ENCODE measurements around the gene NPM1.
A peak's percentile ranks its signal among the peaks of the same experiment; 100 is the strongest.

The NPM1 gene

GRCh38 chr5:171387345-171387969 is at the start of gene NPM1:
Gene NPM1 (plus strand): TSS chr5:171387849. CDS start chr5:171387949, 100 bp downstream.
- peaks cover 11% of the 10 kb centered on the region for H3K36me3 ChIP-seq (ENCODE audit: control insufficient read depth, insufficient read depth, low read length)
- no peaks in the 10 kb centered on the region for H3K27me3 ChIP-seq (replicated peaks; ENCODE audit: control insufficient read depth, insufficient read depth, low read length)
- DNase-seq (ENCODE audit: extremely low read depth, insufficient read length): peak; percentile 100
- peak within 1 kb of the TSS; percentile 74 for H3K4me3 ChIP-seq (replicated peaks; ENCODE audit: low read depth, low read length)
- TF ChIP-seq CTCF (IDR thresholded peaks at IDR 0.05; ENCODE audit: insufficient read depth, low read length, poor library complexity, severe bottlenecking): no peak

GRCh38 chr5:171340042-171340441 is 47.6 kb upstream of the NPM1 start:
- Histone ChIP-seq H3K27me3 (replicated peaks; ENCODE audit: control insufficient read depth, insufficient read depth, low read length) (peaks cover 1% of the 10 kb centered on the region; the same call in 1 of the 2 replicates), H3K36me3 (ENCODE audit: control insufficient read depth, insufficient read depth, low read length) (no peaks in the 10 kb centered on the region), H3K4me3 (replicated peaks; ENCODE audit: low read depth, low read length) (no peak overlapping the region)
- DNase-seq (ENCODE audit: extremely low read depth, insufficient read length): no peak
- no peak for TF ChIP-seq CTCF (IDR thresholded peaks at IDR 0.05; ENCODE audit: insufficient read depth, low read length, poor library complexity, severe bottlenecking)

GRCh38 chr5:171340491-171340890 is 47.2 kb upstream of the NPM1 start:
- Histone ChIP-seq H3K4me3 (replicated peaks; ENCODE audit: low read depth, low read length) (no peak overlapping the region), H3K36me3 (ENCODE audit: control insufficient read depth, insufficient read depth, low read length) (no peaks in the 10 kb centered on the region), H3K27me3 (replicated peaks; ENCODE audit: control insufficient read depth, insufficient read depth, low read length) (peaks cover 1% of the 10 kb centered on the region; the same call in 1 of the 2 replicates)
- TF ChIP-seq CTCF (IDR thresholded peaks at IDR 0.05; ENCODE audit: insufficient read depth, low read length, poor library complexity, severe bottlenecking): no peak
- no peak for DNase-seq (ENCODE audit: extremely low read depth, insufficient read length)

GRCh38 chr5:171342362-171343111 is 45.1 kb upstream of the NPM1 start:
- no peak for DNase-seq (ENCODE audit: extremely low read depth, insufficient read length)
- peak; percentile 67 for TF ChIP-seq CTCF (IDR thresholded peaks at IDR 0.05; ENCODE audit: insufficient read depth, low read length, poor library complexity, severe bottlenecking)
- Histone ChIP-seq H3K4me3 (replicated peaks; ENCODE audit: low read depth, low read length) (no peak overlapping the region), H3K27me3 (replicated peaks; ENCODE audit: control insufficient read depth, insufficient read depth, low read length) (no peaks in the 10 kb centered on the region), H3K36me3 (ENCODE audit: control insufficient read depth, insufficient read depth, low read length) (no peaks in the 10 kb centered on the region)

- H3K4me3 ChIP-seq (replicated peaks; ENCODE audit: low read depth, low read length): no peak overlapping the region
- no peaks in the 10 kb centered on the region for H3K27me3 ChIP-seq (replicated peaks; ENCODE audit: control insufficient read depth, insufficient read depth, low read length)
- no peaks in the 10 kb centered on the region for H3K36me3 ChIP-seq (ENCODE audit: control insufficient read depth, insufficient read depth, low read length)
- no peak for DNase-seq (ENCODE audit: extremely low read depth, insufficient read length)
- no peak for TF ChIP-seq CTCF (IDR thresholded peaks at IDR 0.05; ENCODE audit: insufficient read depth, low read length, poor library complexity, severe bottlenecking)
Measured at GRCh38 chr5:171344936-171345608, 42.6 kb upstream of the NPM1 start.

Measured in GM06990 (cell line).